K562 (cell line): ENCODE measurements around the gene MRPL2. TPM values are rescaled to one million over a fixed set of nuclear protein-coding genes. Genes with fewer than 3 reads are reported as not detected.

Source experiments
- ATAC-seq: fragments of 200-7000 bp; cut with Tn5 transposase; 3 replicates; pipeline ENCODE4 v1.9.1; 2020; ENCODE audit warnings: moderate library complexity
- BruUV-seq: library from RNA; stranded (reverse); fragments of 400-500 nt; replicated peaks from 2 replicates; lab custom pipeline; 2021; lab: Mats Ljungman, UMichigan
- CTCF ChIA-PET: fragments of 300-600 bp; formaldehyde crosslinking; extraction: SDS; loops from one replicate; lab custom pipeline; 2021; ENCODE audit warnings: low intra/inter-chr PET ratio; lab: Yijun Ruan, JAX
- POLR2A ChIA-PET: fragments of 300-600, 350-650 bp; sonication (Branson Sonifier 250); formaldehyde crosslinking; extraction: SDS; loops from one replicate; lab custom pipeline; 2021; ENCODE audit warnings: antibody characterized with exemption, inconsistent platforms; lab: Yijun Ruan, JAX
- DNase-seq, 4 experiments: peaks; one replicate each; pipeline versions ENCODE4 v3.0.0 to v3.0.0-alpha.2; 2011 to 2018; ENCODE audit warnings: low spot score in 3 of 4, mixed read lengths in 3 of 4; ENCODE audit errors: extremely low read depth in 1 of 4
- FAIRE-seq: peaks from 2 replicates; lab custom pipeline; 2011; peaks lifted over from hg19 to GRCh38; lab: Jason Lieb, UNC
- H2AFZ ChIP-seq: 2 replicates; pipeline ENCODE4 v1.6.0; 2011; ENCODE audit warnings: low read depth, low read length, control low read depth, inconsistent platforms
- H3K27ac ChIP-seq: fragments of 200-600 bp; 3 replicates; pipeline ENCODE4 v1.8.0; 2011; ENCODE audit warnings: low read depth, mild to moderate bottlenecking, control low read depth, inconsistent platforms, low read length, moderate library complexity, mixed read lengths; ENCODE audit errors: extremely low read depth
- H3K27me3 ChIP-seq, 2 experiments: fragments of 300-600 bp in 1 of 2; 2 replicates in 1 of 2; 3 replicates in 1 of 2; pipeline versions ENCODE4 v1.6.0 to v1.8.0; 2011; ENCODE audit warnings: inconsistent platforms in 2 of 2, low read length in 2 of 2, mild to moderate bottlenecking in 1 of 2, mixed read lengths in 1 of 2, moderate library complexity in 1 of 2; ENCODE audit not compliant: control insufficient read depth in 2 of 2, insufficient read depth in 2 of 2
- H3K36me3 ChIP-seq: fragments of 300-600 bp; 3 replicates; pipeline ENCODE4 v1.8.0; 2011; ENCODE audit warnings: mild to moderate bottlenecking, low read length, inconsistent platforms; ENCODE audit not compliant: control insufficient read depth, insufficient read depth
- H3K4me1 ChIP-seq, 2 experiments: fragments of 200-600 bp in 1 of 2; replicated peaks in 1 of 2; 2 replicates in 1 of 2; 3 replicates in 1 of 2; pipeline versions ENCODE4 v1.5.1 to v1.8.0; 2011; ENCODE audit warnings: inconsistent platforms in 2 of 2, low read length in 2 of 2, mild to moderate bottlenecking in 1 of 2, mixed read lengths in 1 of 2, moderate library complexity in 1 of 2; ENCODE audit not compliant: control insufficient read depth in 2 of 2, insufficient read depth in 2 of 2
- H3K4me2 ChIP-seq: 2 replicates; pipeline ENCODE4 v1.6.1; 2011; ENCODE audit warnings: low read length, control low read depth, inconsistent platforms, mixed read lengths; ENCODE audit not compliant: insufficient read depth
- H3K4me3 ChIP-seq: fragments of 200-600 bp; sonication (generic), shearing (Covaris generic); 2 replicates; pipeline ENCODE4 v1.5.1; 2016; ENCODE audit warnings: control low read depth, inconsistent platforms
- H3K79me2 ChIP-seq: fragments of 200-600 bp; 3 replicates; pipeline ENCODE4 v1.8.0; 2011; ENCODE audit warnings: low read length, inconsistent platforms; ENCODE audit not compliant: control insufficient read depth, insufficient read depth
- H3K9ac ChIP-seq, 2 experiments: 2 replicates each; pipeline versions ENCODE4 v1.6.0 to v1.6.1; 2011; ENCODE audit warnings: low read depth in 2 of 2, low read length in 2 of 2, control low read depth in 1 of 2, inconsistent platforms in 1 of 2, mild to moderate bottlenecking in 1 of 2, mixed read lengths in 1 of 2; ENCODE audit not compliant: insufficient read depth in 1 of 2
- H3K9me1 ChIP-seq: one replicate; pipeline ENCODE4 v1.6.0; 2011; ENCODE audit warnings: inconsistent platforms, mild to moderate bottlenecking, low read length, moderate library complexity; ENCODE audit not compliant: control insufficient read depth, insufficient read depth
- H3K9me3 ChIP-seq: replicated peaks from 2 replicates; pipeline ENCODE4 v1.5.1; 2011; ENCODE audit warnings: low read depth, low read length, inconsistent platforms; ENCODE audit not compliant: control insufficient read depth, insufficient read depth
- H4K20me1 ChIP-seq: replicated peaks from 2 replicates; pipeline ENCODE4 v1.6.1; 2011; ENCODE audit warnings: low read length, inconsistent platforms, mixed read lengths; ENCODE audit not compliant: control insufficient read depth, insufficient read depth
- ARNT ChIP-seq, 2 experiments: fragments of 450-650 bp; IDR thresholded peaks; 2 replicates each; pipeline ENCODE4 v1.6.1; 2016; ENCODE audit warnings: mild to moderate bottlenecking in 1 of 2
- MBD2 ChIP-seq: sonication (generic); IDR thresholded peaks from 2 replicates; pipeline ENCODE4 v1.6.1; 2016; ENCODE audit warnings: low read depth, borderline replicate concordance
- TFE3 ChIP-seq: fragments of 450-650 bp; formaldehyde crosslinking; IDR thresholded peaks from 2 replicates; pipeline ENCODE4 v1.4.0; 2020; ENCODE audit warnings: mild to moderate bottlenecking, mixed read lengths
- whole genome bisulfite sequencing: fragments of 100-300 bp; shearing (Covaris generic); methylation state at CpG from one replicate; pipeline ENCODE4 v1.1.6; 2016; ENCODE audit warnings: low coverage, mixed read lengths; ENCODE audit not compliant: insufficient coverage; ENCODE audit errors: missing lambda C conversion rate; 5-methylcytosine and 5-hydroxymethylcytosine counted together
- in situ Hi-C: fragments of 300-500 bp; cut with MboI; formaldehyde crosslinking; loops from 4 replicates; pipeline ENCODE4 v1.15.0; 2018; ENCODE audit warnings: inconsistent platforms, mixed read lengths
- intact Hi-C: fragments of 100-400 bp; cut with micrococcal nuclease; formaldehyde crosslinking; loops from 2 replicates; pipeline ENCODE4 v1.14.2; 2022
- polyA plus RNA-seq, 8 experiments: library from polyadenylated mRNA; depleted of rRNA in 4 of 8; stranded (reverse) in 5 of 8; unstranded in 3 of 8; fragments of >200 nt; fragmentation: Nextera tagmentation in 2 of 8; fragmentation: Illumina TruSeq in 1 of 8; extraction: Ambion mirVana in 2 of 8; extraction: Trizol in 1 of 8; gene quantifications; 2 replicates each; pipeline versions ENCODE4 v1.2.1 to v1.2.3, GENCODE V29; 2011 to 2014; ENCODE audit warnings: inconsistent platforms in 1 of 8, missing spikeins in 1 of 8
- total RNA-seq, 7 experiments: library from RNA; depleted of rRNA in 6 of 7; stranded (reverse); fragments of >200 nt in 6 of 7; fragmentation: Illumina TruSeq in 2 of 7; extraction: Trizol in 2 of 7; gene quantifications; 2 replicates each; pipeline versions ENCODE4 v1.2.1 to v1.2.3, GENCODE V29; 2011 to 2021; ENCODE audit warnings: low replicate concordance in 1 of 7

The MRPL2 gene
- total and polyA plus RNA-seq, 9 of the 15 experiments (the other 6 are each of a cell fraction or from before 2014, with no cell fraction given) = 63.1 to 262 (median 121) TPM

DNA sequence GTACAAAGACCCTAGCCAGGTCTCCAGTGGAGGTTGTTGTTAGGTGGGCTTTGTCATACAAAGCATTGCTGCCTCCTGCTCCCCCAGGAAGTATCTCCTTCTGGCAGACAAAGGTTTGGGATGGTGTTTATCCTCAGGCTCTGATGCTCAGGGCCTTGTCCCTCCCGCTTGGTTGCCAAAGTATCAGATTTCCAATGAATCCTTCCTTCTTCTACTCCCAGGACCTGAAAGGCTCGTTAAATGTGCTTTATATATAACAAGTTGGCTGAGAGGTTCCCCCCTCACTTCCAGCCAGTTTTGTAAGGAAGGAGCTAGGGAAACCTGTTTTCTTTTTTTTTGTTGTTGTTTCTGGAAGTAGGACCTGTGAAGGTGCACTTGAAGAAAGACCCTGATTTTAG lies 31.3 kb upstream of the MRPL2 start:
- H3K4me2 ChIP-seq = no peak overlapping the region

More for the DNA sequence above, 31.3 kb upstream of the MRPL2 start:
- H3K4me3 ChIP-seq = no peak overlapping the region
- TF ChIP-seq MBD2 (no peak), TFE3 (no peak), ARNT (IDR thresholded peaks at IDR 0.05) (no peak)
- ATAC-seq (no peak), DNase-seq (no peak), FAIRE-seq (no peak)
- H3K79me2 ChIP-seq = no peaks in the 10 kb centered on the region
- no peaks in the 10 kb centered on the region for H4K20me1 ChIP-seq
- POLR2A ChIA-PET = interaction anchor here (0.6 to 1.6 kb wide), 3 partner anchors 10 to 77 kb away, joined by 3 read pairs; no protein-coding TSS in a partner anchor
- no peaks in the 10 kb centered on the region for H3K36me3 ChIP-seq
- H2AFZ ChIP-seq = no peak overlapping the region
- 39% methylated on average over 2 of the region's 2 CpGs for WGBS
- intact Hi-C loops (no loop called here), in situ Hi-C loops (no loop called here)
- BruUV-seq = no TSS peak
- H3K27me3 ChIP-seq = peaks cover 0 to 2% of the 10 kb centered on the region in 2 experiments; a peak in 1 of 5 replicates
- no peak overlapping the region for H3K27ac ChIP-seq
- peaks cover 3% of the 10 kb centered on the region for H3K9me1 ChIP-seq
- CTCF ChIA-PET = no interaction called here
- no peaks in the 10 kb centered on the region for H3K9me3 ChIP-seq
- no peak overlapping the region for H3K9ac ChIP-seq
- H3K4me1 ChIP-seq = peaks cover 4 to 5% of the 10 kb centered on the region in 2 experiments; a peak in 3 of 5 replicates
